GM12865 (cell line): Measurements from ENCODE around the gene SLC12A7.

Experiments
- DNase-seq: peaks from one replicate; pipeline ENCODE4 v3.0.0; 2010; ENCODE audit warnings: low read depth
- H3K4me3 ChIP-seq: 2 replicates; pipeline ENCODE4 v1.5.1; 2011; ENCODE audit warnings: mild to moderate bottlenecking, low read depth, low read length, control low read depth
- CTCF ChIP-seq: IDR thresholded peaks from 2 replicates; pipeline ENCODE4 v1.5.1; 2011; ENCODE audit warnings: low read length, control low read depth, low read depth, inconsistent platforms; ENCODE audit not compliant: insufficient read depth; ENCODE audit errors: missing control alignments

Gene SLC12A7

GRCh38 chr5:1037671-1038416 is 74.0 kb downstream of the SLC12A7 start:
- H3K4me3 ChIP-seq = no peak overlapping the region
- TF ChIP-seq CTCF = no peak
- DNase-seq = no peak

GRCh38 chr5:1037123-1037670 is 74.7 kb downstream of the SLC12A7 start:
- no peak for TF ChIP-seq CTCF
- DNase-seq = no peak

DNA sequence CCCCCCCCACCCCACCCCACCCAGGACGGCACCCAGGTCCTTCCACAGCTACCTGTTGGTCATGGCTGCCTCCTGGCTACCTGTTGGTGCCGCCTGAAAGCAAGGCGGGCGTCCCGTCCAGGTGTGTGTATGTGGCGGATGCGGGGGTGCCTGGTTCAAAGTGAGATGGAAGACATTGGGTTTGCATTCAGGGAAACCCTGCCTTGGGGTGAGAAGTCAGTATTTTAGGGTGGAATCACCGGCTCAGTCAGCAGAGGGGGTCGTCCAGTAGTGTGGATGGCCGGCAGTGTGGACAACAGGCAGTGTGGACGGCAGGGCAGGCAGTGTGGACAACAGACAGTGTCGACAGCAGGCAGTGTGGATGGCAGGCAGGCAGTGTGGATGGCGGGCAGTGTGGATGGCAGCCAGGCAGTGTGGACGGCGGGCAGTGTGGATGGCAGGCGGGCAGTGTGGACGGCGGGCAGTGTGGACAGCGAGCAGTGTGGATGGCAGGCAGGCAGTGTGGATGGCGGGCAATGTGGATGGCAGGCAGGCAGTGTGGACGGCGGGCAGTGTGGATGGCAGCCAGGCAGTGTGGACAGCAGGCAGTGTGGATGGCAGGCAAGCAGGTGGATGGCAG is 75.2 kb downstream of the SLC12A7 start:
- TF ChIP-seq CTCF = no peak
- no peak for DNase-seq
- H3K4me3 ChIP-seq = no peak overlapping the region

More at GRCh38 chr5:1037123-1037670, 74.7 kb downstream of the SLC12A7 start:
- H3K4me3 ChIP-seq = no peak overlapping the region

DNA sequence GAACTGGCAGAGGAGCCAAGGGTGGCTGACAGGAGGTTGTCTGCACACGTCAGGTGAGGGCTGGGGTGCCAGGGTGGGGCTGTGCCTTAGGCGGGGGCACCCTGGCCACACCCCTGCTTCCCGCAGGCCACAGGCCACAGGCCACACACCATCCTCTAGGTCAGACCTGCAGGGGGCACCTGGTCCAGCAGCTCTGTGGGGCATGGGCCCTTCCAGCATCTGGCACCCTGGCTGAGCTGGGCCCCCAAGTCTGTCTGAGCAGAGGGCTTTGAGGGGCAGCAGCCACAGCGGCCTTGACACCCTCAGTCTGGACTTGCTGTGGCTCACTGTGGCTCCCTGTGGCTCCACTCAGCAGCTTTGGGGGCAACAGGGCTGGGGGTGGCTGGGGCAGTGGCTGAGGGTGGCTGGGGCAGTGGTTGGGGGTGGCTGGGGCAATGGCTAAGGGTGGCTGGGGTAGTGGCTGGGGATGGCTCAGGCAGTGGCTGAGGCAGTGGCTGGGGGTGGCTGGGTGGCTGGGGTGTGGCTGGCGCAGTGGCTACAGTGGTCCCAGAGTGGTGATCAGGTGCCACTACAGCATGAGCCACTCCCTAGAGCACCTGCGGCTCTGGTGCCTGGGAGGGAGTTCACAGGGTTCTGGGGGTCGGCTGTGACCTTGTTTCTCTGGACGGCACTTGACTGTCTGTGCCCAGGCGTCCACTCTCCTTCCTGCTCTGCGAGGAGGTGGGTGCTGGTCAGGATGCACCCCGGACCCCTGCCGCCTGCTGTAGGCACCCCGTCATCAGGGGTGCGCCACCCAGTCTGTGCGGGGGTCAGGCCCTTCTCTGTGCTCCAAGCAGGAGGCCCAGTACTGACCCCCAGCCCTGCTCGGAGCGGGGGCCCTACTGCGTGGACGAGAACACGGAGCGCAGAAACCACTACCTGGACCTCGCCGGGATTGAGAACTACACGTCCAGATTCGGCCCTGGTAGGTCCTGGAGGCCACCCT is 76.2 kb downstream of the SLC12A7 start:
- TF ChIP-seq CTCF = no peak
- no peak overlapping the region for H3K4me3 ChIP-seq
- no peak for DNase-seq

DNA sequence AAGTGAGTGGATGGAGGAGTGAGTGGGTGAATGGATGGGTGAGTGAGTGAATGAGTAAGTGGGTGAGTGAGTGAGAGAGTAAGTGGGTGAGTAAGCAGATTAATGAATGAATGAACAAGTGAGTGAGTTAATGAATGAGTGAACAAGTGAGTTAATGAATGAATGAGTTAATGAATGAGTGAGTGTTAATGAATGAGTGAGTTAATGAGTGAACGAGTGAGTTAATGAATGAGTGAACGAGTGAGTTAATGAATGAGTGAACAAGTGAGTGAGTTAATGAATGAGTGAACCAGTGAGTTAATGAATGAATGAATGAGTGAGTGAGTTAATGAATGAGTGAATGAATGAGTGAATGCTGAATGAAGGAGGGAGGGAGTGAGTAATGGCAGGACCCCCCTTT is 76.9 kb downstream of the SLC12A7 start:
- no peak for TF ChIP-seq CTCF
- no peak overlapping the region for H3K4me3 ChIP-seq

DNA sequence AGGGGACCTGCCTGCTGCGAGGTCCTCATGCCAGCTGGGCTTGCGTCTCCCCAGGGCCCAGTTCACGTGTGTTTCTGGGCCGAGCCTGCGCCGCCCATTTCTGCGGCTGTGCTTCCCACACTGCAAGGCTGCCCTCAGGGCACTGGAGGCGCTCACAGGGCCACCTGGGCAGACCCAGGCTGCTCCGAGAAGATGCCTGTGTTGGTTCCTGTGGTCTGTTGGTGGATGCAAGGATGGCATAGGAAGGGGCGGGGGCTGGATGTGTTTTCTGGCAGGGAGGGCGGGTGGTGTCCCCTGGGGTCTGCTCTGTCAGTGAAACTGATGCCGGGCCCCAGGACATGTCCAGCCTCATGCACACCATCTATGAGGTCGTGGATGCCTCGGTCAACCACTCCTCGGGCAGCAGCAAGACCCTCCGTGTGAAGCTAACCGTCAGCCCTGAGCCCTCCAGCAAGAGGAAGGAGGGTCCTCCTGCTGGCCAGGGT is 77.4 kb downstream of the SLC12A7 start:
- no peak for TF ChIP-seq CTCF
- no peak for DNase-seq
- no peak overlapping the region for H3K4me3 ChIP-seq

More for the DNA sequence above, 76.9 kb downstream of the SLC12A7 start:
- no peak for DNase-seq
